ENCODE results near the gene JUP. TPM values are rescaled to one million over a fixed set of nuclear protein-coding genes. Genes with fewer than 3 reads are reported as not detected.

JUP gene
- polyA plus RNA-seq, 4 donors, result 122 to 316 (median 270) TPM

DNA sequence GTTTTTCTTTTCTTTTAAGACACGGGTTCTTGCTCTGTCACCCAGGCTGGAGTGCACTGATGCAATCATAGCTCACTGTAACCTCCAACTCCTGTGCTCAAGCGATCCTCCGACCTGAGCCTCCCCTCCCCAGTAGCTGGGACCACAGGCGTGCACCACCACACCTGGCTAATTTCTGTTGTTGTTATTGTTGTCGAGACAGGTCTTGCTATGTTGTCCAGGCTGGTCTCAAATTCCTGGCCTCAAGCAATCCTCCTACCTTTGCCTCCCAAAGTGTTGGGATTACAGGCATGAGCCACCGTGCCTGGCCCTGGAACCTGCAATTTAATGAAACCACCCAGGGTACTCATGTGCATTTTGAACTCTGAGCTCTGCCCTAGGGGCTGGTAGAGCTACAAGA is 24.1 kb downstream of the JUP start:
- H3K36me3 ChIP-seq (ENCODE audit: control insufficient read depth in 3 of 3, insufficient read depth in 2 of 3, low read depth in 1 of 3, low read length in 3 of 3), result peaks cover 22 to 91% (median 35%) of the 10 kb centered on the region in 3 donors
- H3K27me3 ChIP-seq (ENCODE audit: control insufficient read depth in 3 of 3, insufficient read depth in 3 of 3, low read length in 3 of 3), result no peaks in the 10 kb centered on the region
- H3K27ac ChIP-seq (ENCODE audit: low read depth in 1 of 3, low read length in 2 of 3), result no peak overlapping the region
- no peak overlapping the region for H3K4me3 ChIP-seq (ENCODE audit: low read depth in 1 of 3, low read length in 3 of 3)
- FAIRE-seq, result no peak
- WGBS, 3 donors, result 89 to 93% (median 90%) methylated on average over 6 of the region's 6 CpGs
- no peak for DNase-seq
- H3K9me3 ChIP-seq (ENCODE audit: control insufficient read depth in 2 of 2, insufficient read depth in 1 of 2, low read depth in 1 of 2, low read length in 1 of 2), result no peaks in the 10 kb centered on the region
- H3K4me1 ChIP-seq (ENCODE audit: control insufficient read depth in 3 of 3, insufficient read depth in 2 of 3, low read depth in 1 of 3, low read length in 2 of 3), result no peaks in the 10 kb centered on the region

- Histone ChIP-seq H3K27ac (ENCODE audit: low read depth in 1 of 3, low read length in 2 of 3) (no peak overlapping the region), H3K36me3 (ENCODE audit: control insufficient read depth in 3 of 3, insufficient read depth in 2 of 3, low read depth in 1 of 3, low read length in 3 of 3) (peaks cover 27 to 94% (median 37%) of the 10 kb centered on the region in 3 donors), H3K4me1 (ENCODE audit: control insufficient read depth in 3 of 3, insufficient read depth in 2 of 3, low read depth in 1 of 3, low read length in 2 of 3) (no peaks in the 10 kb centered on the region), H3K27me3 (ENCODE audit: control insufficient read depth in 3 of 3, insufficient read depth in 3 of 3, low read length in 3 of 3) (no peaks in the 10 kb centered on the region), H3K9me3 (ENCODE audit: control insufficient read depth in 2 of 2, insufficient read depth in 1 of 2, low read depth in 1 of 2, low read length in 1 of 2) (no peaks in the 10 kb centered on the region), H3K4me3 (ENCODE audit: low read depth in 1 of 3, low read length in 3 of 3) (no peak overlapping the region)
- FAIRE-seq (no peak), DNase-seq (no peak)
- 83 to 86% (median 84%) methylated on average over 6 of the region's 6 CpGs for WGBS, 3 donors
Observed at GRCh38 chr17:41760878-41761277, 25.6 kb downstream of the JUP start.

DNA sequence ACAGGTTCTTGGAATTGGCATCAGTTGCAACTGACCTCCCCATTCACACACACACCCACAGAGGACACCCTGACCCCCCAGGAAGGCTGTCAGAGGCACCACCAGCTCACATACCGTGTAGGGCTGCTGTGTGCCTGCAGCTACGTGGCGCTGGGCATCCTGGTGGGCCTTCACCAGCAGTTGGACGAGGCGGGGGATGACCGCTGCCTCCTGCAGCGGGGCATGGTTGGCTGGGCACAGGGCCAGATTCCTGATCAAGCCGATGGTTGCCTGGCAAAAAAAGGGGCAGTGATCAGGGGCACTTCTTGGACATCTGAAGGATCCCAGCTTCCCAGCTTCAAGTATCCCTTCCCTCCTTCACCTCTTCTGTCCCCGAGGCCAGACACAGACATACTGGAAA is 27.9 kb downstream of the JUP start:
- H3K9me3 ChIP-seq (ENCODE audit: control insufficient read depth in 2 of 2, insufficient read depth in 1 of 2, low read depth in 1 of 2, low read length in 1 of 2), result no peaks in the 10 kb centered on the region
- H3K27ac ChIP-seq (ENCODE audit: low read depth in 1 of 3, low read length in 2 of 3), result no peak overlapping the region
- FAIRE-seq (no peak), DNase-seq (no peak)
- H3K27me3 ChIP-seq (ENCODE audit: control insufficient read depth in 3 of 3, insufficient read depth in 3 of 3, low read length in 3 of 3), result no peaks in the 10 kb centered on the region
- H3K4me3 ChIP-seq (ENCODE audit: low read depth in 1 of 3, low read length in 3 of 3), result no peak overlapping the region
- peaks cover 22 to 95% (median 40%) of the 10 kb centered on the region in 3 donors for H3K36me3 ChIP-seq (ENCODE audit: control insufficient read depth in 3 of 3, insufficient read depth in 2 of 3, low read depth in 1 of 3, low read length in 3 of 3)
- H3K4me1 ChIP-seq (ENCODE audit: control insufficient read depth in 3 of 3, insufficient read depth in 2 of 3, low read depth in 1 of 3, low read length in 2 of 3), result no peaks in the 10 kb centered on the region
- 79 to 83% (median 82%) methylated on average over 5 to 9 of the region's 9 CpGs for WGBS, 3 donors

DNA sequence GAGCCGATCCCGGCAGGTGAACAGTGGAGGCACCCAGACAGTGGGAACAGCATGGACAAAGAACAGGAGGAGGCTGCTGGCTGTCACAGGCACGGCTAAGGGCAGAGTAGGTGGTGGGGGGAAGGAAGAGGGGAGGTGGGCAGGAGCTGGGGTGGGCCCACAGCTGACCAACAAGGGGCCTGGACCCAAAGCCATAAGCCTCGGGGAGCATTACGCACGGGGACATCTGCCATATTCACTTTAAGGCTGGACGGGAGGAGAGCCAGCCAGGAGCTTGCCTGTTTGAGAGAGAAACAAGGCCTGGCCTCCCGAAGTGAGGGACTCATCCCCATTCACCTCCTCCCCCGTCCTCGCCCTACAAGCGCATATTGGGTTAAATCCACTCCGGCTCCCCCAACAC is 32.4 kb downstream of the JUP start:
- DNase-seq, result no peak
- Histone ChIP-seq H3K27me3 (ENCODE audit: control insufficient read depth in 3 of 3, insufficient read depth in 3 of 3, low read length in 3 of 3) (no peaks in the 10 kb centered on the region), H3K36me3 (ENCODE audit: control insufficient read depth in 3 of 3, insufficient read depth in 2 of 3, low read depth in 1 of 3, low read length in 3 of 3) (peaks cover 5 to 74% (median 21%) of the 10 kb centered on the region in 3 donors), H3K4me3 (ENCODE audit: low read depth in 1 of 3, low read length in 3 of 3) (no peak overlapping the region), H3K27ac (ENCODE audit: low read depth in 1 of 3, low read length in 2 of 3) (no peak overlapping the region), H3K9me3 (ENCODE audit: control insufficient read depth in 2 of 2, insufficient read depth in 1 of 2, low read depth in 1 of 2, low read length in 1 of 2) (no peaks in the 10 kb centered on the region), H3K4me1 (ENCODE audit: control insufficient read depth in 3 of 3, insufficient read depth in 2 of 3, low read depth in 1 of 3, low read length in 2 of 3) (no peaks in the 10 kb centered on the region)
- 58 to 78% (median 69%) methylated on average over 8 to 12 of the region's 12 CpGs for WGBS, 3 donors
- FAIRE-seq, result no peak

GRCh38 chr17:41751288-41751687 is 35.2 kb downstream of the JUP start:
- WGBS, 3 donors, result 71 to 78% (median 76%) methylated on average over 3 of the region's 3 CpGs
- no peak overlapping the region for H3K4me3 ChIP-seq (ENCODE audit: low read depth in 1 of 3, low read length in 3 of 3)
- no peaks in the 10 kb centered on the region for H3K4me1 ChIP-seq (ENCODE audit: control insufficient read depth in 3 of 3, insufficient read depth in 2 of 3, low read depth in 1 of 3, low read length in 2 of 3)
- FAIRE-seq (no peak), DNase-seq (no peak)
- H3K27ac ChIP-seq (ENCODE audit: low read depth in 1 of 3, low read length in 2 of 3), result no peak overlapping the region
- H3K36me3 ChIP-seq (ENCODE audit: control insufficient read depth in 3 of 3, insufficient read depth in 2 of 3, low read depth in 1 of 3, low read length in 3 of 3), result peaks cover 0 to 49% (median 14%) of the 10 kb centered on the region in 3 donors
- no peaks in the 10 kb centered on the region for H3K27me3 ChIP-seq (ENCODE audit: control insufficient read depth in 3 of 3, insufficient read depth in 3 of 3, low read length in 3 of 3)
- no peaks in the 10 kb centered on the region for H3K9me3 ChIP-seq (ENCODE audit: control insufficient read depth in 2 of 2, insufficient read depth in 1 of 2, low read depth in 1 of 2, low read length in 1 of 2)

- H3K9me3 ChIP-seq (ENCODE audit: control insufficient read depth in 2 of 2, insufficient read depth in 1 of 2, low read depth in 1 of 2, low read length in 1 of 2), result no peaks in the 10 kb centered on the region
- 76 to 82% (median 82%) methylated on average over 4 of the region's 4 CpGs for WGBS, 3 donors
- H3K4me1 ChIP-seq (ENCODE audit: control insufficient read depth in 3 of 3, insufficient read depth in 2 of 3, low read depth in 1 of 3, low read length in 2 of 3), result no peaks in the 10 kb centered on the region
- FAIRE-seq (no peak), DNase-seq (no peak)
- no peak overlapping the region for H3K4me3 ChIP-seq (ENCODE audit: low read depth in 1 of 3, low read length in 3 of 3)
- H3K27me3 ChIP-seq (ENCODE audit: control insufficient read depth in 3 of 3, insufficient read depth in 3 of 3, low read length in 3 of 3), result no peaks in the 10 kb centered on the region
- no peak overlapping the region for H3K27ac ChIP-seq (ENCODE audit: low read depth in 1 of 3, low read length in 2 of 3)
- peaks cover 0 to 45% (median 13%) of the 10 kb centered on the region in 3 donors for H3K36me3 ChIP-seq (ENCODE audit: control insufficient read depth in 3 of 3, insufficient read depth in 2 of 3, low read depth in 1 of 3, low read length in 3 of 3)
Observed at GRCh38 chr17:41750862-41751261, 35.6 kb downstream of the JUP start.

GRCh38 chr17:41748275-41748674 is 38.2 kb downstream of the JUP start:
- no peaks in the 10 kb centered on the region for H3K4me1 ChIP-seq (ENCODE audit: control insufficient read depth in 3 of 3, insufficient read depth in 2 of 3, low read depth in 1 of 3, low read length in 2 of 3)
- H3K4me3 ChIP-seq (ENCODE audit: low read depth in 1 of 3, low read length in 3 of 3), result no peak overlapping the region
- no peak for FAIRE-seq
- WGBS, 3 donors, result 52 to 68% (median 59%) methylated on average over 6 of the region's 6 CpGs
- H3K36me3 ChIP-seq (ENCODE audit: control insufficient read depth in 3 of 3, insufficient read depth in 2 of 3, low read depth in 1 of 3, low read length in 3 of 3), result peaks cover 0 to 19% (median 0%) of the 10 kb centered on the region in 3 donors
- H3K27ac ChIP-seq (ENCODE audit: low read depth in 1 of 3, low read length in 2 of 3), result no peak overlapping the region
- no peaks in the 10 kb centered on the region for H3K27me3 ChIP-seq (ENCODE audit: control insufficient read depth in 3 of 3, insufficient read depth in 3 of 3, low read length in 3 of 3)
- DNase-seq, result peak; percentile 27 to 46
- H3K9me3 ChIP-seq (ENCODE audit: control insufficient read depth in 2 of 2, insufficient read depth in 1 of 2, low read depth in 1 of 2, low read length in 1 of 2), result no peaks in the 10 kb centered on the region

DNA sequence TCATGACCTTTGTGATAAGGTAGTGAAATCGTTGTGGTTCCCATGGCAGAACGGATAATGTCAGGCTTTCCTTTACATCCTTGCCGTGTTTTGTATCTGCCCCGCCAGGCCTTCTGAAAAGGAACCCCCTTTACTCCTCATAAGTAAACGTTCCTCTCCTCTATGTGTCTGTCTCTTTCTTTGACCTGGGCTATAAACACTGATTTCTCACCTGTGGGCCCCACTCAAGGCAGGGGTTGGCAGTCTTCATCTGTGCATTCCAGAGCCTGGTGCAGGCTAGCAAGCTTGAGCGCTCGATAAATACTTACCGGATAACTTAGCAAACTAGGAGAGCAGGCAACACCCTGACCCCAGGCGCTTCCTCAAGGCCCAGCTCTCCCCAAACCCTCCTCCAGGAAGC is 44.8 kb downstream of the JUP start:
- no peak overlapping the region for H3K4me3 ChIP-seq (ENCODE audit: low read depth in 1 of 3, low read length in 3 of 3)
- H3K36me3 ChIP-seq (ENCODE audit: control insufficient read depth in 3 of 3, insufficient read depth in 2 of 3, low read depth in 1 of 3, low read length in 3 of 3), result no peaks in the 10 kb centered on the region
- WGBS, 3 donors, result 81 to 87% (median 82%) methylated on average over 9 of the region's 9 CpGs
- DNase-seq (no peak), FAIRE-seq (no peak)
- H3K27me3 ChIP-seq (ENCODE audit: control insufficient read depth in 3 of 3, insufficient read depth in 3 of 3, low read length in 3 of 3), result peaks cover 0 to 12% (median 0%) of the 10 kb centered on the region in 3 donors
- no peaks in the 10 kb centered on the region for H3K9me3 ChIP-seq (ENCODE audit: control insufficient read depth in 2 of 2, insufficient read depth in 1 of 2, low read depth in 1 of 2, low read length in 1 of 2)
- peaks cover 0 to 4% (median 0%) of the 10 kb centered on the region in 3 donors for H3K4me1 ChIP-seq (ENCODE audit: control insufficient read depth in 3 of 3, insufficient read depth in 2 of 3, low read depth in 1 of 3, low read length in 2 of 3)
- no peak overlapping the region for H3K27ac ChIP-seq (ENCODE audit: low read depth in 1 of 3, low read length in 2 of 3)

DNA sequence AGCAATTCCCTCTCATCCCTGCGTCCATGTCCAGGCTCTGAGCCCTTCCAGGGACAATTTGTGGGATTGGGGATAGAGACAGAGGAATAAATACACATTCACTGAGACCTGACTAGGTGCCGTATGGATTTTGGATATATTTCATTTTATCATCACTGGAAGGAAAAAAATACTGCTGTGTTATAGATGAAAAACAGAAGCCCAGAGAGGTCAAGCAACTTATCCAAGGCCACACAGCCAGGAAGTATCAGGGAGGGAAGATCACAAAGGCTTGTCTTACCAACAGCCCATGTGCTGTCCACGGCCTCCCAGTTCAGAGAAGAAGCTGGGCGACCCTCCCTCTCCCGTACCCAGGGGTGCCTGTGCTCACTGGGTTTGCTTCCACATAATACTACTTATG is 46.0 kb downstream of the JUP start:
- Histone ChIP-seq H3K27me3 (ENCODE audit: control insufficient read depth in 3 of 3, insufficient read depth in 3 of 3, low read length in 3 of 3) (peaks cover 0 to 24% (median 0%) of the 10 kb centered on the region in 3 donors), H3K9me3 (ENCODE audit: control insufficient read depth in 2 of 2, insufficient read depth in 1 of 2, low read depth in 1 of 2, low read length in 1 of 2) (no peaks in the 10 kb centered on the region), H3K27ac (ENCODE audit: low read depth in 1 of 3, low read length in 2 of 3) (no peak overlapping the region), H3K4me3 (ENCODE audit: low read depth in 1 of 3, low read length in 3 of 3) (no peak overlapping the region), H3K4me1 (ENCODE audit: control insufficient read depth in 3 of 3, insufficient read depth in 2 of 3, low read depth in 1 of 3, low read length in 2 of 3) (peaks cover 0 to 4% (median 0%) of the 10 kb centered on the region in 3 donors), H3K36me3 (ENCODE audit: control insufficient read depth in 3 of 3, insufficient read depth in 2 of 3, low read depth in 1 of 3, low read length in 3 of 3) (no peaks in the 10 kb centered on the region)
- 83 to 89% (median 87%) methylated on average over 5 of the region's 5 CpGs for WGBS, 3 donors
- FAIRE-seq (no peak), DNase-seq (no peak)

All from small intestine (tissue), 7 donors.